HG02571 (cell line): ENCODE measurements around the gene MSI2.

Experiments
- ATAC-seq: cut with Tn5 transposase; IDR thresholded peaks from one replicate; pipeline ENCODE4 v1.9.1; 2021; ENCODE audit warnings: mild to moderate bottlenecking, moderate library complexity; ENCODE audit not compliant: unreplicated experiment

The MSI2 gene

DNA sequence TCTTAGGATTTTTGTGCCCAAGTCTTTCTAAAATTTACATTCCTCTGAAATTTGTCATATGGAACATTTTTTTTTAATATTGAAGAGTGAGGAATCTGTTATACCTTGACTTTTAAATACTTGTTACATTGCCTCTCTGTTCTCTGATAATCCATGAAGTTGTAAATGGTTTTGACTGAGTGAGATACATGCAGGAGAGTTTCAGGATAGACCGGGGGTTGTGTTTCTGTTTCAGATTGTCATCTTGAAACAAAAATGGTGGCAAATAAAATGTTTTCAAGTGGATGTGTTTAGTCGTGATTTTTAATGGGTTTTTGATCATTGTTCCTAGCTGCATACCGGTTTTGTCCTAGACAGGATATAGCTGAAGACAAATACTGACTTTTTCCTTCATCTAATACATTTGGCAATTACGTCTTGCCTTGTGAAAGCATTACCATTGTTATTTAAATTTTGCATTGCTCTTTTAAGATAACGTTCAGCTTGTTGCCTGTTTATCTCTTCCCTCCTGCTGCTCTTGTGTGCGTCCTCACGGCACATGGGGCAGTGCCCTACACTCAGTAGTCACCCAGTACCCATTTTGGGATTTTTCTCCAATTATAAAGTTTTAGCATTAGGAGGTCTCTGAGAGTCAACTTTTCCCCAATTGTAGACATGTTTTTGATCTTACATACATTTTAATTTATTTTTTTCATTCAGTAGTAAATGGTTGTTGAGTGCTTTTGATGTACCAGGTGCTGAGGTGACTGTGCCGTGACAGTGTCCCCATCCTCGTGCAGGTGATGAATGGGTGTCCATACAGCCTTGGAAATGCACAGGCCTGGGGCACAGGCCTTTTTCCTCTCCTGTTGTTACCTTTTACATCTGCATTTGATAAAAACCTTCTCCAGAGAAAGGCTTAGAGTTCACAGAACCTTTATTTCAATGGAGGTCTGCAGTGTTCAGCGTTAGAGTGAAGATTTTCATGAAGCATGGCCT is 169.9 kb downstream of the MSI2 start:
- no peak for ATAC-seq

DNA sequence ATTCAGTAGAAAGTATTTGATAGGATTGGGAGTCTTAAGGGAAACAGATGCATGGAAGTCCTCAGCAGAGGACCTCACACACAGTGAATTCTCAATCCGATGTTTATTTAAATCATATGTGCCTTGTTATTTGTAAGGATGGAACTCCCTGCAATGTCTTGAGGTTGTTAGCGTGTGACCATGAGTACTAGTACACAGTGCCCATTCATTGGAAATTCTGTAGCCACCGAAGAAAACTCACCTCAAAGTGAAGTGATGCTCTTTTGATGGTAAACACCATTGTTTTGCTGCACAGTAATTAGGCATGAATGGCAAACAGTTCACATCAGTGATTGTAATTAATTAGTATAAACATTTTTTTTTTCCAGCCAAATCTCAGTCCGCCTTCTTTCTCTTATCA is 173.6 kb downstream of the MSI2 start:
- no peak for ATAC-seq

DNA sequence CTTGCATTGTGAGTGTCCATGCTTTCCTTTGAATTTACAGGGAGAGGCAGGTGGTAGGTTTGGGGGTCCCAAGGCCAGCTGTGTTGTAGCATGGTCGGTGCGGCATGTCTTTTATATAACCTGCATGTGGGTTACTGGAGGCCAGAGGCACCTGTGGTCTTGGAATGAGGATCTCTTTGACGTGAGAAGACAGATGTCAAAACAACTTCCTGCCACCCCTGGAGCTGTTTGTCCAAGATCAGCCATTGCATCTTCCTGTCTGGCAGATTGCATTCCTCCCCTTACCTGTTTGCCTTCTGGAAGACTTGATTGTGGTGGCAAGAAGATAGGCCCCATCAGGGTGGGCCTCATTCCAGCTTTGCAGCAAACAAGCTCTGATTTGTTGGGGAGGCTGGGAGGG is 175.1 kb downstream of the MSI2 start:
- ATAC-seq = no peak

DNA sequence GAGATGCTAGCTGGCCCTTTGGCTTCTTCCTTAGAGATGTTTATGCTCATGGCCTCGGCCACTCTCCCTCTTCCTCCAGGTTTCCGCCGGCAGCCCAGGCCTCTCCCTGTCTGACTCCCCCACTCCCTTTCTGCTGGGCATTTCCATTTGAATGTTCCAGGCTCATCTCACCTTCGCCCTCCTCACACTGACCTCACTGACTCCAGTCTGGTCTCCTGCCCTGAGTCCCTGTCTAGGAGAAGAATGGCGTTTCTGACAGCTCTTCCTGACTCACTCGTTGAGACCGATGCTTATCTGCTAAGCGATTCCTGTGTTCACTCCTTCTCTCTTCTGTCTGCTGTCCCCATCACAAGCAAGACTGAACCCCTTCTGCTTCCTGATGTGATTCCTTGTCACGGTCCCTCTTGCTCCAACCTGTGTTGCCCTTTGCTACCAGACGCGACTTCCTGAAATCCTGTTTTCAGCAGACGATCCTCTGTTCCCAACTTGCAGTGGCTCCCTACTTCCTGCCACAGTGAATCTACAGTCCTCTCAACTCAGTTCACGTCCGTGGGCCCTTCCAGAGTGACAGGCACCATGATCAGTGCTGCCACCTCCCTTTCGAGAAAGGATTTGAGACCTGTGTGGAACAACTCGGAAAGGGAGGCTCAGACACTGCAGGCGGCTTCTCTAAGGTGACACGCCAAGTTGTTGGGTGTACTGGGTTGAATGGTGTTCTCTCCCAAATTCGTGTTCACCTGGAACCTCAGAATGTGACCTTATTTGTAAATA is 176.4 kb downstream of the MSI2 start:
- no peak for ATAC-seq

DNA sequence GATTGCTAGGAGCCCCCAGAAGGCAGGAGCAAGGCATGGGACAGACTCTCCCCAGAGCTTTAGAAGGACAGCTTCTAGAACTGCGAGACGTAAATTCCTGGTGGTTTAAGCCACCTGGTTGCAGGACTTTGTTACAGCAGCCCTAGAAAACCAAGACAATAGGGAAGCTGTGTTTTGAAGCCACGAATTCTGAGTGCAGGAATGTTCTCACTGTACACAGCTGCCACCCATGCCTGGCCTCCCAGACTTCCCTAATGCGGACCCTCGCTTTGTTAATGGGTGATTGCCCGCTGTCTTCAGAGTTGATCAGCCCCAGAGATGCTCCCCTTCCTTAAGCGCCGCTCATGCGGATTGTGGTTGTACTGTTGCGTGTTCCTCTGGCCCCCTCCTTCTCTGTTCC is 177.1 kb downstream of the MSI2 start:
- ATAC-seq = no peak

DNA sequence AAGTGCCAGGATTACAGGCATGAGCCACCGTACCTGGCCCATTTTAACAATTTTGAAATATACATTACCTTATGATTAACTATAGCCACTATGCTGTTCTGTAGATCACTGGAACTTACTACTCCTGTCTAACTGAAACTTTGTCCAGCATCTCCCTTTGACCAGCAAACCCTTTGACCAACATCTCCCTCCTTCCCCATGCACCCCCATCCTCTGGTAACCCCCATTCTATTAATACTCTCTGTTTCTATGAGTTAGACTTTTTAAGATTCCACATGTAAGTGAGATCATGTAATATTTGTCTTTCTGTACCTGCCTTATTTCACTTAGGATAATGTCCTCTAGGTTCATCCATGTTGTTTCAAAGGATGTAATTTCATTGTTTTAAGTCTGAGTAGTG is 178.0 kb downstream of the MSI2 start:
- ATAC-seq = no peak

DNA sequence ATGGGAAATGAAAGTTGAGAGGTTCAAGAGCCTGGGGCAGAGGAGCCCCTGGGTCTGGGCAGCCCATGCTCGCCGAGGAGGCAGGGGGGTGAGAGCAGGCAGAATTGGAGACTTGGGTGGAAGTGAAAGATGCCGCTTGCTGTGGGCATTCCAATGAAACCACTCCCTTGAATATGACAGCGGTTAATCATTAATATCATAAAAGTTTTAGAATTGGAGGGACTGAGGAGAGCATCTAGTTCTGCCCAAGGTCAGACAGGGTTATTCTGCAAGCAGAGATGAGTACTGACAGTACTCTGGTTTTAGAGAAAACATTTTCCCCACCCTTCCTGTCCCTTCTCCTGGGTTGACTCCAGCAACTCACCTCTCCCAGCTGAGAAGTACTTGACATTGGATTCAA is 180.2 kb downstream of the MSI2 start:
- ATAC-seq = no peak

DNA sequence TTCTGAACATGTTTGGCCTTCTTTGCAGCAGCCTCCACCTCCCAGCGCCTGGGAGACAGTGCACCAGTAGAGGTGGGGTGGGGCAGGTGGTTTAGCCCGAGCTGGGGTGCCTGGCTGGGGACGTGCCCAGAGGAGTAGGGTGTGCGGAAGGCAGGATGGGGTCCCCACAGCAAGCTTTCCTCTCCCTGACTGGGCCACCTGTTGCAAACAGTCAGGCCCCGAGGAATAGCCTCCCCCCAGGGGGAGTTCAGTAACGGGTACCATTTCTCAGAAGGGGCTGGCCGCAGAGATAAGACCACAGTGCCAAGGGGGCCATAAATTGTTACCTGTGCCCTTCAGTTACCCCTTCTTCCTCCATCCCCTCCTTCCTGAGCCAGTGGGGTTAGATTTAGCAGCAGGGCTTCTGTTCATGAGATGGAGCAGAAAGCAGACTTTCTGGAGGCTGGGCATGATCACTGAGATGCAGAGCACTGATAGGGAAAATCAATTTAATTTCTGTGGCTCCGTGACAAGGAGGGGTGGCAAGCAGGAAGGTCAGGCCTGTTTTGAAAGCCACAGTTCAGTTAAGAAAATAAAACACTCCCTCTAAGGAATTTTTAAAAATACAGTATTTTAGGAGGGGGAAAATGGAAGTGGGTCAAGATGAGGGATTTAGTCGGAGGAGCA is 181.9 kb downstream of the MSI2 start:
- ATAC-seq = no peak

DNA sequence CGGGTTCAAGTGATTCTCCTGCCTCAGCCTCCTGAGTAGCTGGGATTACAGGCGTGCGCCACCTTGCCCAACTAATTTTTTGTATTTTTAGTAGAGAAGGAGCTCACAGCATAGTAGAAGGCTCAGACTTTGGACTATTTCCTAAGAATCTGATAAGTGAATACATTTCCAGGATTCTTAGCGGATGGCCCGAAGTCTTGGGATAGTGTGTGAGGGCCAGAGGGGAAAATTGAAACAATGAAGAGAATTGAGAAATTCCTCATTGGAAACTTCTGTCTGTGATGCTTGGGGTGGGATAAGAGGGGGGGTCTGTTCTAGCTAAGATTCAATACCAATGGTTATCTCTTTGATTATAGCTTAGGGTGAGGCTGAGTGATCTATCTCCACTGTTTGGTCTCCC is 183.3 kb downstream of the MSI2 start:
- no peak for ATAC-seq

DNA sequence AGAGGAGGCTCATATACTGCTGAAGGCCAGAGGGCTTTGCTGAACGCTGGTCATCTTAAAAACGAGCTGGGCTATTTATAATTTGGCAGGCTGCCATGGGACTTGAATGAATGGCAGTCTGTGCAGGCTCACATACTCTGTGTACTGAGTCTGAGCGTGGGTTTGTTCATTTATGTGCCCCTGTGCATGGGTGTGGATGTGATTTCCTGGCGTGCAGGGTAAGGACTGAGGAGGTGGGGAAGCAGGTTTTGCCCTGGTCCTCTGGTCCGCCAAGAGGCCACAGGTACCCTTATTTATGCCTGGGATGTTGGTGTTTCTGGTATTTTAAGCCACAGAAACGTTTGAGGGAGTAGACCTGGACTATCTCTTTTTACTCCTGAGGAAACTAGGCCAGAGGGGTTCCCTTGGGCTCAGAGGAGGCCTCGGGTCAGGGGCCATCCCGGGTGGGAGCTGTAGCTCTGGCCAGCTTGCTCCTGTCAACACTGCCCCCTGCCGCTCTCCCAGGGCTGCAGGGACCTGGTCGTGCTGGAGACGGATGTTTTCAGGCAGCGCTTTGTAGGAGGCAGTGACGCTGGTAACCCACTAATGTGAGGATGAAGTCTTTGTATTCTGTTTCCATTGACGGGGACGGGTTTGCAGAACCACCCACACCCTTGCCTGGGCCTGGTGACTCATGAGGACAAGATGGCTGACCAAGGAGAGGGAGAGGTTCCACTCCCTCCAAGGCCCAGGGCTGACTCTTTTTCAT is 184.4 kb downstream of the MSI2 start:
- no peak for ATAC-seq

DNA sequence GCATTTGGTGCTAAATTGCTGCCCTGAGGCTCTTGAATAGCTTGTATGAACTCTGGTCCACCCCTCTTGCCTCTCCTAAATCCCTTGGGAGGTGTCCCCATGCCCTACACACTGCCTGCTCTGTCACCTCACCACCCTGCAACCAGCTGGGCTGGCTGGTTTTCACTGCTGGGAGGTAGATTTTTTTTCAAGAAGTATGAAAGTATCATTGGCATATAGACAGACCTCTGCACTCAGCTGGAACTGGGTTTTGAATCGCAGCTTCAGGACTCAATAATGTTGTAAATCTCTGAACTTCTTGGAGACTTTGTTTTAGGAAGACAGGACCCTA is 184.9 kb downstream of the MSI2 start:
- ATAC-seq = no peak

DNA sequence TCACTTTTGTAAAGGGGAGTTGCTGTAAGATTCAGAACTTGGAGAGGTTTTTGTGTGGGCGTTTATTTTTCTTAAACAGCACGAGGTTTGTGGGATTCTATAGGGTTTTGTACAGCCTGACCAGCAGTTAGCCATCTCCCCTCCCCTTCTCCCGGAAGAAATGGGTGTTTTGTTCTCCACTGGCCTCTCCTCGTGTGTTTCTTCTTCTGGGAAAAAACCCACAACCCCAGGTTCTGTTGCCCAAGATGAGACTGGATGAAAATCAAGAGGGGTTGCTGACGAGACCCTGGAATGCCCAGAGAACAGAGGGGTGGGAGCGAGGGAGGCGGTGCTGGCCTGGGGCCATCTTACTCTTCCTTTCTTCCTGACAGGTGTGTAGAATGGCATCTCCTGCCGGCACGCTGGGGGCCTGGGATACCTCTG is 186.1 kb downstream of the MSI2 start:
- no peak for ATAC-seq

DNA sequence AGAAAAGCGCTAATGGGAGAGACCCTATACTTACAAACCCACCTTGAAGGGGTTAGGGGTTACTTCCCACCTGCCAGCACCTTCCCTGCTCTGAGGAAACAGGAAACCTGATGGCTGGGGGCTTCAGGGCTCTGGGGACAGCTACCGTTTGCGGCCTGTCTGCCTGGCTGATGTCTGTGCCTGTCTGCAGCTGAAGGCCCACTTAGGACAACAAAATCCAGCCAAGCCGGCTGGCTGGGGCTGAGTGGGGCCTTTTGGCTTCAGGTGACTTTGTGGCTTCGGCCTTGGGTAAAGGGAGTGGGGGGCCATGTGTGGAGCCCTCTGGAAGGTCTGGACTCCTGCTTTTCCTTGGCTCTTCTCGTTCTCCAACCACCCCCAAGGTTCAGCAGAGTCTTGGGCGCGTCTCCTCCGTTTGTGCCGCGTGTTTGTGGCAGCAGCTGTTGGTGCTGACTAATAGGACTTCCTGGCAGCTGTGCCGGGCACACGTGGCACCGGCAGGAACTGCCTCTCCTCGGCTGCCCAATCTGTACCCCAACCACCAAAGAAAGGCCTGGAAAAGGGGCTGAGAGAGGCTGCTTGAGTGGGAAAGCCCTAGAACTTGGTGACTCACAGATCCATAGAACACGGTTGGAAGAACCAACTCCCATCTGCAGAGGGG is 186.7 kb downstream of the MSI2 start:
- no peak for ATAC-seq

DNA sequence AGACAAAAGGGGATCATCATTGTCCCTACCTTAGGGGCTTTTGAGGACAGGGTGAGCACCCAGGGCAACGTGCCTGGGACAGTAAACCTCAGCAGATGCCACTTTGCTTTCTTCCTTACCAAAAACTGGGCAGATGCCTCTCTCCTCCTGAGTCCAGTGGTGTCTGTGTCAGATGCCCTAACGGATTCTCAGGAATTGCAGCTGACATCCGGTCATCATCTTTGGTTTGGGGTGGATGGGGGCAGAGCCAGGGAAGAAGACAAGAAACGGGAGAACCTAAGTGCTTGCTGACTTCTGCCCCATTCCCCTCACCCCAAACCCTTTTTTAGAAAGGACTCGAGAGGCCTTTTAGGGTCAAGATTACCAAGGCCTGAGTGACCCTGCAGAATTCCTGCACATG is 187.5 kb downstream of the MSI2 start:
- no peak for ATAC-seq

DNA sequence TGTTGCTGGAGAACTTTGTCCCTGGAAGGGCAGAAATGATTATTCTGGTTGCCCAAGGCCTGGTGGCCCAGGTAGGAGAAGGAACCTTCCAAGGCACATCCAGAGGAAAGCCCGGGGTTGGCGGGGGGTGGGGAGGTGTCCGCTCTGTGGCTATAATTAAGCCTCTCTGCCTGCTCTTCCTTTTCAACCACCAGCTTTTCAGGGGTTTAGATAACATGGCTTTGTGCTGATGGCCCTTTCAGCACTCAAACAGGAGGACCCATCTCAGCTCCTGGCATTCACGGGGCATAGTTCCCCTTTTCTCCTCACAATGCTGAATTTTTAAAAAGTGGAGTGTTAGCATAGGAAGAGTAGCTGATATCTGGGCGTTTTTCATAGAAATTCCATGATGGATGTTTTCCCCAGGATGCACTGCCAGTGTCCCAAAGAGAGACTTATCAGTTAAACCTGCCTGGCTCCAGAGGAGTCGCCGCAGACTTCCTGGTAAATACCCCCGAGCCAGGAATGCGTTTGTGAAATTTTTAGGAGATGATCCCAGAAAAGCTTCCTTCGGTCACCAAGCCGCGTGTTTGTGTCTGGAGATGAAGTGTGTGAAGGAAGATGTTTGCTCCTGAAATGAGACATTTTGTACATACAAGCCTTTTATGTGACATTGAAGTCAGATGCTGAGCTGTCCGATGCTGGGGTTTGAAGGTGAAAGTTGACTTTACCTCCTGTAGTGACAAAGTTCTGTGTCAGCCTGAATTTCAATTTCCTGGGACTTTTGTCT is 188.5 kb downstream of the MSI2 start:
- ATAC-seq = no peak

DNA sequence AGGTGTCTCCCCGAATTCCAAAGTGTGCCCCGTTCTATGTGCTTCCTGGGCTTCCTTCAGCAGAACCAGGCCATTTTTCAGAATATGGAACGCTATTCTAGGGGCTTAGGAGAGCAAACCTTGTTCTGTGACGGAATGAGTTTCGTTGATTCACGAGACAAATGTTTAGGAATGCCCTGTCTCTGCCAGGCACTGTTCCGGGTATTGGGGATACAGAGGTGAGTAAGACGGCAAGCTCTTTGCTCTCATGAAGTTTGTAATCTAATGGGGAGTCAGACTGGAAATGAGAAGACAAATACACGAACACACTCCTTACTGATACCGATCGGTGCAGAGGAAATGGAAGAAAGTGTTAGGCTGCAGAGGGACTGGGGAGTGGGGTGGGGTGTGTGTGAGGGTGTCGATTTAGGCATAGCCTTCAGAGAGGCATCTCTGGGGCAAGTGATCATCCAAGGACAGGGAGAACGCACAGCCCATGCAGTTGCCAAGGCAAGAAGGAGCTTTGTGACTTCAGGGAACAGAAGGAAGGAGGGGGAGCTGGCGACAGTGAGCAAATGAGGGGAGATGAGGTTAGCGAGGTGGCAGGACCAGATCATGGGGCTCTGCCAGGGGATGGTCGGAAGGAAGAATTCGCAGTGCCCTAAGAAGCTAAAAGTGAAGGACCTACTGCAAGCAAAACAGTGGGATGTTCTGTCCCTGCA is 189.6 kb downstream of the MSI2 start:
- no peak for ATAC-seq

DNA sequence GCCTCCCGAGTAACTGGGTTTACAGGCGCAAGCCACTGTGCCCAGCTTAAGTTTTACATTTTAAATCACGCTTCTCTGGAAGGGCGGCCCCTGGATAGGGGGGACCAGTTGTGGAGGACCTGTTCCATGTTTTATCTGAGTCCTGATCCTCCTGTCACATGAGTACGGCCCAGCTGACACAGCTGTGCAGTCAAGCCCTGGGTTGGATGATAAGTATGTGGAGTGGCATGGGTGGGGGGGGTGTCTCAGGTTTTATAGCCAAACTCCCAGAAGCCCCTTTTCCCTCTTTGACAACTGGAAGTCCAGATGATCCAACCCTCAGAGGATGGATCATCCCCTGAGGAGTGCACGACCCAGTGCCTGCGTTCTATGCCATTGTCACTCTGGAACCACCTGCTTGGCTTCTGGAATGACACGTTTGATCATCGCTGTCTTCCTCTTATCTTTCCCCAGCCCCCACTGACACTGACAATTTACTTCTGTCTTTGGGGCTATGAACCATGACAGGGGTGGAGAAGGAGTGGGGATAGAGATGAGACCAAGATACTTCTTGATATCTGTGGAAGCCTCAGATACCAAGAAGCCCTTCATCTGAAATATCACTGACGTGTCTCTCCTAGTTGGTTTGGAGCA is 191.2 kb downstream of the MSI2 start:
- no peak for ATAC-seq

DNA sequence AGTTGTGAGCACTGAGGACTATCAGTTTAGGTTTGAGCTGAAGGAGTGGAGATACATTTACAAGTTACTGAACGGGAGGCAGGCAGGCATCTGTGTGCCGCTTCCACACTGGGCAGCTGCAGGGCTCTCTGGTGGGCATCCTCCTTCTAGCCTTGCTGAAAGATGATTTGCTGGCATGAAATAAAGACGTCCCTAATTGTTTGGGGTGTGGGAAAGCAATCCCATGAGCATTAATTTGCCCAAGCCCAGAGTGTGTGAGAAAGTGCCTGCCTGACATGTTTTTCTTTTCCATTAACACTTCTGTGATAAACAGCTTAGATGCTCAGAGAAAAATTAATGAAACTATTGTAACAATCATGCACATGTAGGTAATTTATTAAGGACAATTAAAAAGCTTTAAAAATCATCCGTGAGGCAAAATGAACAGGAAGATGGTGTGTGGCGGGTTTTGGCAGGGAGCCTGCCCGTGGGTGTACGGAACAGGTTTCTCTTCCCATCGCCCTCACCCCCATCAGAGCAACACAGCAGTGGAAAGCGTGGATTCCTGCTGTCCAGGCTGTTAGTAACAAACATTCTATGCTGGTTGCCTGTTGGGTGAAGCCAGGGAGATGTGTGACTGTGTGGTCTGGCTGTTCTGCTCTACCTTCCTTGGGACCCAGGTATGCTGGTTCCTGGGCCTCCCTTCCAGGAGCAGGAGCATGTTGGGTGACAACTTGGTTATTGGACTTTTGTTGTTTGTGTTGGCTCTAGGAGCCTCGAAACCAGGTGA is 191.9 kb downstream of the MSI2 start:
- ATAC-seq = no peak
